ENCODE measurements around the gene OR14A2.
"Not testable (repeated sequence)": the region's sequence is repeated elsewhere in the genome, so short reads cannot be mapped to it uniquely, and the experiment has no call there.

OR14A2 gene

GRCh38 chr1:247748041-247748440 is at the start of gene OR14A2:
TSS of gene OR14A2 (minus strand) at chr1:247748141.
- DNase-seq = no peak

- DNase-seq = no peak
Observed at GRCh38 chr1:247797518-247797917, 49.6 kb upstream of the OR14A2 start.

- DNase-seq = no peak
Observed at GRCh38 chr1:247769603-247770002, 21.7 kb upstream of the OR14A2 start.

- DNase-seq = no peak
Observed at GRCh38 chr1:247760456-247760855, 12.5 kb upstream of the OR14A2 start, which contains the start of gene OR1C1. TSS of gene OR1C1 (minus strand) at chr1:247760556. CDS start at chr1:247758406, 2,150 bp downstream.

GRCh38 chr1:247754311-247754710 is 6.4 kb upstream of the OR14A2 start:
- not testable (repeated sequence) for DNase-seq

- no peak for DNase-seq
Observed at GRCh38 chr1:247749870-247750269, 1.9 kb upstream of the OR14A2 start.

GRCh38 chr1:247747616-247748015 is 325 bp downstream of the OR14A2 start:
- DNase-seq = no peak

GRCh38 chr1:247746391-247746935 is 1.5 kb downstream of the OR14A2 start:
- DNase-seq = no peak

GRCh38 chr1:247742215-247742760 is 5.7 kb downstream of the OR14A2 start:
- DNase-seq = not testable (repeated sequence)

GRCh38 chr1:247741756-247742155 is 6.2 kb downstream of the OR14A2 start:
- no peak for DNase-seq

- no peak for DNase-seq
Observed at GRCh38 chr1:247740721-247741120, 7.2 kb downstream of the OR14A2 start.

GRCh38 chr1:247738315-247738714 is 9.6 kb downstream of the OR14A2 start, which contains the start of gene OR14K1:
TSS of gene OR14K1 (plus strand) at chr1:247738615. CDS start at chr1:247738615, 0 bp downstream.
- DNase-seq = no peak

- DNase-seq = no peak
Observed at GRCh38 chr1:247721222-247721621, 26.7 kb downstream of the OR14A2 start.

- no peak for DNase-seq
Observed at GRCh38 chr1:247716546-247716945, 31.4 kb downstream of the OR14A2 start, which contains the start of gene OR6F1. TSS of gene OR6F1 (minus strand) at chr1:247716646. CDS start at chr1:247712755, 3,891 bp downstream.

GRCh38 chr1:247713753-247714152 is 34.2 kb downstream of the OR14A2 start:
- no peak for DNase-seq

- DNase-seq = not testable (repeated sequence)
Observed at GRCh38 chr1:247710681-247711080, 37.3 kb downstream of the OR14A2 start.

GRCh38 chr1:247701338-247701737 is 46.6 kb downstream of the OR14A2 start:
- DNase-seq = no peak

- no peak for DNase-seq
Observed at GRCh38 chr1:247681288-247681897, 66.5 kb downstream of the OR14A2 start.

GRCh38 chr1:247680171-247680570 is 67.8 kb downstream of the OR14A2 start:
- no peak for DNase-seq

- DNase-seq = no peak
Observed at GRCh38 chr1:247679639-247680038, 68.3 kb downstream of the OR14A2 start, which contains the start of gene OR13G1. TSS of gene OR13G1 (minus strand) at chr1:247679739. CDS start at chr1:247673041, 6,698 bp downstream.
